Right hindlimb (tissue), 1 donor: Measurements from ENCODE around the gene STEAP1B.
"Not testable (repeated sequence)": the region's sequence is repeated elsewhere in the genome, so short reads cannot be mapped to it uniquely, and the experiment has no call there.

Experiments
- DNase-seq: peaks from one replicate; pipeline ENCODE4 v3.0.0-alpha.2; 2018

STEAP1B gene

DNA sequence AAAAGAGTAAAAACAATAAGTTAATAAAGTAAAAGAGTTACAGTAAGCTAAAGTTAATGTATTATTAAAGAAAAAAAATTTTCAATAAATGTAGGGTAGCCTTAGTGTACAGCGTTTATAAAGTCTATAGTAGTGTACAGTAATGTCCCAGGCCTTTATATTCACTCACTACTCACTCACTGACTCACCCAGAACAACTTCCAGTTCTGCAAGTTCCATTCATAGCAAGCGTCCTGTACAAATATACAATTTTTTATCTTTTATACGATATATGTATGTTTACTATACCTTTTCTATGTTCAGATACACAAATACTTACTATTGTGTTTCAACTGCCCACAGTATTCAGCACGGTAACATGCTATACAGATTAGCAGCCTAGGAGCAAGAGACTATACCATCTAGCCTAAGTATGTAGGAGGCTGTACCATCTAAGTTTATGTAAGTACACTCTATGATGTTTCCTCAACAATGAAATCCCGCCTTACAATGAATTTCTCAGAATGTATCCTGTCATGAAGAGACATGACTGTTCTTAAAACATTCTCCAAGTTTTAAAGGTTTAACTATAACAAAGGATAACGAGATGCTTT is 3.6 kb downstream of the STEAP1B start:
- DNase-seq: not testable (repeated sequence)

DNA sequence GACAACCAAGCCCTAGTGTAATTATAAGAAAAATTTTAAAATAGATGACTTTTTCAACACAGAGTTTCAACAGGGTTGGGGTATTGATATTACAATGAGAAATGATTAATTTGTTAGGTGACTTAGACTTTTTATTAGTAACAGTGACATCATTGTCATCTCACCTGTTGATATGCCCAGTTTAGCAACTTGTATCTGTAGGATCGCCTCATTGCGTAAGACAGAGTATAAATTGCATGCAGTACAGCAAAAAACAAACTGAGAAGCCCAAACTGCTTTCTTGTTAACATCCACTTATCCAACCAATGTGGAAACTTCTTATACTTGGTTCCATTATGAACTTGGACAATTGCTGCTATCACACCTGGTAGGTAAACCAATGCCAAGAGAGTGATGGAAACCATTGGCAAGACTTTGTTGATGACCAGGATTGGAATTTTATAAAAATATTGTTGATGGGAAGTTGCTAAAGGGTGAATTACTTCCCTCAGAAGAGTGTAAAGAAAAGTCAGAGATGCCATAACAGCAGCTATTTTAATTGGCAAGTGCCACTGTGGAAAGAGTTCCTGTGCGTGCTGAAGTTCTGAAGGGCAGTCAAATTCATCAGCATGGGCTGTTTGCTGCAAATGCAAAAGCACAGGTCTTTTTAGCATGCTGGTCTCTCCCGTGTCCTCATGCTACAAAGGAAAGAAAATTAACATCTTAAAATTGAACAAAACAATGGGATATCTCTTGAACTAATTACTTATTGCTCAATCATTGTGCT is 6.6 kb downstream of the STEAP1B start:
- not testable (repeated sequence) for DNase-seq

DNA sequence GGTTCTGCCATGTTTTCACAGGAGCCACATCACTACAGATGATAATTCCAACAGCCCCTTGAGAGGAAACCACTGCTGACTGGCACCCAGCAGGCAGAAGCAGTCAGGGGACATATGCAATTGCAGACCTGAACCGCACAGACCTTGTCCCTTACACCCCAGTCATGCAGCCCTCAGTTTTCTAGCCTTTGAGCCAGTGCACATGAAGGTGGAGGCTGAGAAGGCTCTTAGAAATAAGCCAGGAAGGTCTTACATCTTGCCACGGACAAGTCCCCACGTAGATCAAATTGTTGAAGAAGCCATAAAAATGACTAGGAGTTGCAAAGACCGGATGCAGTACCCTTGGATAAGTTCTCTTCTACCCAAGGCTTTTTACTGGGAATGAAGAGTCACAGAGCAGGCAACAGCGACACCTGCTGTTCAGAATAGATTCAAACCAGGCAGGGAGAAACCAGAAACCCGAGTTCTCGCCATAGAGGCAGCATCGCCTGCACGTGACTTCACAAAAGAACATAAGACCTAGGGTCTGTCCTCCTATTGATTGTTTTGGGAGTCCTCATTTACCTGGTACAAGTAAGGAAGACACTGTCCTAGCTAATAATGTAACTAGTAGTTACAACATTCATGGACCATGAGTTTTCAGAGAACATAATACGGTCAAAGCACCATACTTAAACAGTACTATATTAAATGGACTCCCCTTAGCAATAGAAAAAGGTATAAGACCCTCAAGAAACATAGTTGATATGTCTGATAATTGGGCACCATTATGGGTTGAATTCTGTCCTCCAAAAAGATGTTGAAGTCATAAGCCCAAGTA is 11.1 kb downstream of the STEAP1B start:
- peak; percentile 79 for DNase-seq

DNA sequence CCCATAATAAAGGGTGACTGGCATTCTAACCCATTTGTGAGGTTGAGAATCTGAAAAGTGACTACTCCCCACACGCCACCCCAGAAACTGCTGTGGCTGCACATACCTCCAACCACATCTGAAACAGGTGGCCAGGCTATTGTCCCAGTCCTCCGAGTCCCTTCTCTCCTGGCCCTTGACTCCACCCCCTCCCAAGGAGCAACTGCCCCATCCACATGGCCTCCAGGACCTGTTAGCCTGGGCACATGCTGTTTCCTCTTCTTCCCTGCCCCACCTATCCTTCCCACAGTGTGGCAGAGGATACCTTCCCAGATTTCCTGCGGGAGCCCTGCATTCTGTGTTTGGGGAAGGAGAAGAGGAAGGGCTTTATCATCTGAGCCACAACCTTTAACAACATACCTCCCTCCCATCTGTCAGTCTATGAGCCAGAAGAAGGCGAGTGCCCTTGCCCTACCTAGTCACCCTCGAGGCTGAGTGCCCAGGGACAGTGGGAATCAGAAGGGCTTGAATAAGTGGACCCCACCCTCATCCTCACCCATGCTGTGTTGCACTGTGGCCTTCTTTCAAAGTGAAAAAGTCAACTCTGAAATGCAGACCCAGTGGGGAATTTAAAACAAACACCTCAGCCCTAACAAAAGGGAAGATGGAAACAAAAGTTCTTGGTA is 11.9 kb downstream of the STEAP1B start:
- DNase-seq: no peak

DNA sequence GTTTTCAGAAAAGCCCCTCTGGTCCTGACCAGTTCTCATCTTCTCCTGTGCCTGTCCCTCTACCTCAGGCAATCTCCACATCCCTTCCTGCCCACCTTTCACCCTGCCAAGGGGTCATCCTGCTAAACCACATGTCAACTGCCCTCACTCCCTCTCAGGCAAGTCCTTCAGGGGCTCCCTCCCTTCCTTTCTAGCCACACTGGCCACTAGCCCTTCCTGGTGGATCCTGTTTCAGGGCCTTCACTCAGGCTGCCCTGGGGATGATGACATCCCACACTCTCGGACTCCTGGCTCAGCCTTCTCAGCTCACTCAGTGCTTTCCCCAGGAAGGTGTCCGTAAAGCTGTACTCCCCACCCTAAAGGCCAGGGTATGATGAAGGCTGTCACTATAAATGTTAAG is 13.4 kb downstream of the STEAP1B start:
- DNase-seq: no peak

DNA sequence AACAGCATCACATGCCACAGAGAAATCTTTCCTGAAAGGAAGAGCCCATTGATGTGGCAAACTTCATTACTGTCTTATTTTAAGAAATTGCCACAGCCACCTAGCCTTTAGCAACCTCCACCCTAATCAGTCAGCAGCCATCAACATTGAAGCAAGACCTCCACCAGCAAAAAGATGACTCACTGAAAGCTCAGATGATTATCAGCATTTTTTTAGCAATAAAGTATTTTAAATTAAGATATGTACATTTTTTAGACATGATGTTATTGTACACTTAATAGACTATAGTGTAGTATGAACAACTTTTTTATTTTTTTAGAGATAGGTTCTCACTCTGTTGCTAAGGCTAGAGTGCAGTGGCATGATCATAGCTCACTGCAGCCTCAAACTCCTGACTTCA is 14.8 kb downstream of the STEAP1B start:
- DNase-seq: no peak

DNA sequence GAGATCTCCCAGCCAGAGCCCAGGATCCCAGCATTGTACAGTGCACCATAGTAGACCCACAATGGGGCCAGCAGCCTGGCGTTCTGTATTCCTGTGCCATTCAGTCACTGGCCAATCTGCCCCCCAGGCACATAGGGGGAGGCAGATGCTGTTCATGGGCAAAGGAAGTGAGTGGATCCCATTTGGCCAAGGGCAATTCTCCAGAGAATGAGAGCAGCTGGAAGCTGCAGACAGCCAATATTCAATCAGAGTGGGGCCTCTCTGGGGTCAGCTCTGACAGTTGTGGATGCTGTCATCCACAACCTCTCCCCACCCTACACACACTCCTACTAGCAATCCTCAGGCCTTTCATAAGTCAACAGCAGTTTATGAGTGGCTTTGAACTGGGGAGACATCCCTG is 17.5 kb downstream of the STEAP1B start:
- no peak for DNase-seq

DNA sequence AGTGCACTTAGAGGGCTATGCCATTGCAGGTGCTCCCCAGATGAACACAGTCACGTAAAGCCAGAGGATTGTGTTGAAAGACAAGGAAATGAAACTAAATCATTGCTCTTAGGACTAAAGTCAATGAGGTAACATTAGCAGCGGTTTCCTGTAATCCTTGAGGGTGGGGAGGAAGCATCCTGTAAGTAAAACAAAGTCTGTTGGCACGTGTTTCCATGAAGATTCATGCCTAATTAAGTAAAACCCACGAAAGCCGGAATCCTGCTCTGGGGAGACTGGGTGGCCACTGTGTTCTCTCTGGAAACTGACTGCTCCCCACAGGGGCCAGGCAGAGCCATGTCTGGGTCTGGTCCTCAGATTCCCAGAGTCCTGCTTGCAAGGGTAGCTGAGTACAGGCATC is 18.3 kb downstream of the STEAP1B start:
- no peak for DNase-seq

DNA sequence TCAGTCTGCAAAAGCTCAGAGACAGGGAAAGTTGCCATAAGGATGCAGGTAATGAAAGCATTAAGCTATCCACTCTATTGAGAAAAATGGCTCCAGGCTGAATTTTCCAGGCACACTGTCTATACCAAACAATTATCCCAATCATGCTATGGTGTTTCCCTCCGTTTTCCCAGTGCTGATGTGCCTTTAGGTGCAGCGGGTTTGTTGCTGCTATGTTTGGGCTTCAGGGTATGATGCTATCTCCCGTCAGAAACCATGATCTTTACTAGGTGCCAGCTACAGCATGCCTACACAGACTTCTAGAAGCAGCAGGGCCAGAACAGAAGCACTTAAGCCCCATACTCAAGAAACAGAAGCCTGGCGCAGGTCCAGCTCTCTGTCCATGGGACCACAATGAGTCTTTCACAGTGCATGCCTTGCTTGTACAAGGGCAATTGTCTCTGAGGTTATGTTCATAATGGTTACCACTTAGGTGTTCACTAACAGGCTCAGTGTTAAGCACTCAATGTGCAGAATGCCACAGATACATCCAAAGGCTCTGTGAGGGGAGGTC is 19.4 kb downstream of the STEAP1B start:
- DNase-seq: no peak

DNA sequence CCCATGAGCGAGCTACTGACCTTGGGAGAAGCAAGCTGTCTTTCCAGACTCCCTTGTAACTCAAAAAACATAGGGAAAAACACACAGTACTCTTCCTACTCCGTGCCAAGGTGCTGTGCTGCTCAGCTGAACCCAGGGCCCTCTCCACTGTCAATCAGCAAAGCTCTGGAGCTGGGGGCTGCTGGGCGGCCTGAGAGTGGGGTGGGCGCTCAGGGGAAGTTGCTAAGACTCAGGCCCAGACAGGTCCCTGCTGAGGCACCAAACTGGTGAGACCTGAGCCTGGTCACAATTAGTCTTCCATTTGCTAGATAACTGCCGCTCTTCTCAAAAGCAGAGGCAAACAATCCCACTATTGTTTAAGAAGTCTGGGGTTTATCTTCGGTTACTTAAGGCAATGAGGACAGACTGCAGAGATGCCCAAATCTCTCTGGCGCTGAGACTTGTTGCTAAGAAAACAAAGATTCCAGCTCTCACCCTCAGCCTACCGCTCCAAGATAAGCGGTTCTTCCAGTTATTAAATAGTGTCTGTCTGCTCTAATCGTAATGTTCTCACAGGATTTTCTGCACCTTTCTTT is 22.0 kb downstream of the STEAP1B start:
- no peak for DNase-seq

DNA sequence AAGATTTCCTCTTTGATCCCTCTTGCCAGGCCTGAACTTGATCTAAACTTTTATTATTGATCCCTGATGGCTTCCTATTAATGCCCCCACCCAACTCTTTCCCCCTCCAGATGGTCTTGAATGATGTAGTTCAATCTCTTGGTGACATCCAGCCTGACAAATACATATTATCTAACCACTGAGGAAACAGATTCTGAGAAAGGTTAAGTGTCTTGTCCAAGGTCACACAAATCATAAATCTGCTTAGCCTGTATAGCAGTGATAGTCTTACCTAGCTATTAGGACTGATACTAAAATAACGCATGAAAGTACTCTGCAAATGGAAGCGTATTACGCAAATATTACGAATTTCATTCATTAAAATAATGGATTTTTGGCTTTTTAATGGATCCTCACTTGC is 22.7 kb downstream of the STEAP1B start:
- no peak for DNase-seq

DNA sequence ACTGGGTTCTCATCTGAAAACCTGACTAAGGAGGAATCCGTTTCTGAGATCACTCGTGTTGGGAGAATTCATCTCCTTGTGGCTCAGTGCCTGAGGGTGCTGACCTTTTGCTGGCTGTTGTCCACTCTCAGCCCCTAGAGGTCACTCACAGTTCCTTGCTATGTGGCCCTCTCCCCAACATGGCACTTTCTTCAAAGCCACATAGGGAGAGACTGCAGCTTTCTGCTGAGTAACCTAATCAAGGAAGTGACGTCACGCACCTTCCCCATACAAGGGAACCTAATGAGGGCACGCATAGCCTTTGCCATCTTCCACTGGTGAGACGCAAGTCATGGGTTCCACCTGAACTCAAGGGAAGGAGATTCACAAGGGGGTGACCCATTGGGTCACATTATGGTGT is 23.2 kb downstream of the STEAP1B start:
- DNase-seq: no peak

DNA sequence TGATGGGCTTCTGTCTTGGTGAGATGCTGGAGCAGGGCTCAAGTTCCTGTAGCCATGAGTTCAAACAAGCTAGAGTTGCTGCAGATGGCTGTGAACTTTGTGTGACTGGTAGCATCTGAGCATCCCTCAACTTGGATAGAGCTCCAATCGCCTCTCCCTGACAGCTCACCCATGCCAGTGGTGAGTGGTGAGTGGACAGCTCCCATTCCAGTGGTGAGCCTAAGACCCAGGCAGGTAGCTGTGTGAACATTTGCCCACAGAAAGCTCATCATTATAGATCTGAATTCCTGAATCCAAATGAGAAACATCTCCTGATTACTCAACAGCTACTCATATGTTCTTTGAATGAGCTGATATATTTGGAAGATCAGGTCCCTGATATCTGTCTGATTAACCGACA is 25.3 kb downstream of the STEAP1B start:
- no peak for DNase-seq

DNA sequence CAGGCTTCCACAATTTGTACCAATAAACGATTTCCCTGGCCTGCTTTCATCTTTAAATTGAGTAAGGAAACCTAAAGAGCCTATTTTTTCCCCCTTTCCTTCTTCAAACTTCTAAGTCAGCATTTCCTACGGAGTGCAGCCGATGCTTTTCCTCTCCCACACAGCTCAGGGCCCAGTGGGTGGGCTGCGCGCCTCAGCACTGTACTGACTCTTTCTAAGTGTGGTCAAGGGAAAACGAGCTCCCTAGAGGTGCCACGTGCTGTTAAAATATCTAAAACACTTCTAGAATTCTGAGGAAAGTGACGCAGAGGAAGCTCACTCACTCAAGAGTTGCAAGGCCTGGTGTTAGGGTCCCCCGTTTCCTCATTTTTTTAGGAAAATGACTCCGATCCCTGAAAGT is 29.0 kb downstream of the STEAP1B start:
- no peak for DNase-seq

DNA sequence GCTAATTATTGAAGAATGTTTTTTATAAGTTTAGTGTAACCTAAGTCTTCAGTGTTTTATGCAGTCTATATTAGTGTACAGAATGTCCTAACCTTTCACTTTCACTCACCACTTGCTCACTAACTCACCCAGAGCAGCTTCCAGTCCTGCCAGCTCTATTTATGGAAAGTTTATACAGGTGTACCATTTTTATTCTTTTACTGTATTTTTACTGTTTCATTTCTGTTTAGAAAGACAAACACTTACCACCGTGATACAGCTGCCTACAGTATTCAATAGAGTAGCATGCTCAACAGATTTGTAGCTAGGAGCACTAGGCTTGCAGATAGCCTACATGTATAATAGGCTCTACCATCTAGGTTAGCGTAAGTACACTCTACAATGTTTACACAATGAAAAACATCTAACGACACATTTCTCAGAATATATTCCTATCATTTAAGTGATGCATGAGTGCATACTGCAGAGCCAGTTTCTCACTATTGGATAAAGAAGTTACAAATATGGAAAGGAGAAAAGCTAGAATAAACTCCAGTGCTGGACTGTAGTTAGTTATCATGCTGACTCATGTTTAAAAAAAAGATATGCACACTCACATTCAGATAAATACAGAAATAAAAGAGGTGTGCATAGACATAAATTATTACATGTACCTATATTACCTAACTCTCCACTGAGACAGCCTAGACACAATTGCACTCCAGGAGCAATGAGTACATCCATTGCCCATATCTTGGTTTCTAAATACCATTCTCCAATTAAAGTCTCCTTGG is 30.4 kb downstream of the STEAP1B start:
- DNase-seq: no peak

DNA sequence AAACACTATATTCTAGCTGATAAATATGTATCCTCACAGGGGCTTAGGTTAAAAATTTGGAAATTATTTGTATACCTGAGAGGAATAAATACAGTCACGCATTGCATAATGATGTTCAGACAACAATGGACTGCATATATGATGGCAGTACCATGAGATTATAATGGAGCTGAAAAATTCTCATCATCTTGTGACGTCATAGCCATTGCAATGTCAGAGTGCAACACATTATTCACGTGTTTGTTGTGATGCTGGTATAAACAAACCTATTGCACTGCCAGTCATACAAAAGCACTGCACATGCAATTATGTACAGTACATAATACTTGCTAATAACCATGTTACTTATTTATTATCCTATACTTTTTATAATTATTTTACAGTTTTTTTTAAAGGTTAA is 31.4 kb downstream of the STEAP1B start:
- DNase-seq: no peak

DNA sequence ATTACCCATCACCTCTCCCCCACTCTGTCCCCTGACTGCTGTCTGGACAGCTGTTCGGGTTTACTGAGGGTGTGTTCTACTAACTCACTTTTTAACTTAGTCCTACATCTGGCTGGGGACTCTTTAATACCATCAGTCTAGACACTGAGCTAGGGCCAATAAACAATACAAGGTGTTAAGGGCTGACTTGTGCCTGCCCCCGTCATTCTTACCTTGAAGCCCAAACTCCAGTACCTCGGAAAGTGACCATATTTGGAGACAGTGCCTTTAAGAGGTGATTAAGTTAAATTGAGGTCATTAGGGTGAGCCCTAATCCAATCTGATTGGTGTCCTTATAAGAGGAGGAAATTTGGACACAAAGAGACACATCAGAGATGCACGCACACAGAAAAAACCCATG is 35.7 kb downstream of the STEAP1B start:
- no peak for DNase-seq

DNA sequence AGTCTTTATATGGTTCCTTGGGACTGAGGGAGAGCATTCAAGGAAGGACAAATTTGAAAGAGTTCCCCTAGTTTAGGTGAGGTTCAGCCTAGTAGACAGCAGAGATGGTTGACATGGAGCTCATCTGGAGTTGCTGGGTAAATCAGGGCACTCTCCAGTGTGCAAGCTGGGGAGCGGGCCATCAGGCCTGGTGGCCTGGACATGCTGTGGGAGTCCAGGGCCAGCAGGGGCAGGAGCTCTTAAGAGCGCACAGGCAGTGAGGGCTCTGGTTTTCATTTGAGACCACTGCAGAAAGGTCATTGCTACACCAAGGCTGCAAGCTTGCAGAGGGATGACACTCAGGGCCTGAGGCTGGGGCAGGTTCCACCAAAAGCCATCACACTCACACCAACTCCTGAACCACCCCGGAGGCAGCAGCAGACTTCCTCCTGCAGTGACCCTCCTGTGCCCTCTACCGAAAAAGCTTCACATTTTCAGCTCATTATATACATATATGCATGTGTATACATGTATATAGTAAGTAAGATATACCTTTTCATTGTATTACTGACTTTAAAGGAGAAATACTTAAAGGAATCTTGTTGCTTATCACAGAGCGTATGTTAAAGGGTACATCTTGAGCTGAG is 39.5 kb downstream of the STEAP1B start:
- DNase-seq: no peak

DNA sequence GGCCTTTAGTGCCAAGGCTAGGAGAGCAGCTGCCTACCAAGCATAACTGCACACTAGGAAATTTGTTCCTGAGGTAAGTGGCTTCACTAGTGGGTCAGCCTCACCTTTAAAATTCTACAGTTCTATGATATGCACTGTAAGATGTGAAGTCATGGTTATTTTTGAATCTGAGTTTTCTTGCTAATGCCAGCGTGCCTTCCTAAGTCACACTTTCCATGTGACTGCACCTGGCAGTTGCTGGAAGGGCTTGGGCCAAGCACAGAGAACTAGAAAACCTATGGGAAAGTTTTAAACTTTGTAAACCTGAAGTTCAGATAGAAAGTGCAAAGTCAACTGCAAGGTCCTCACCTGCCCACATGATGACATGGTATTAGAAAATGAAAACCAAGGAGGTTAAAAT is 42.5 kb downstream of the STEAP1B start:
- DNase-seq: no peak

DNA sequence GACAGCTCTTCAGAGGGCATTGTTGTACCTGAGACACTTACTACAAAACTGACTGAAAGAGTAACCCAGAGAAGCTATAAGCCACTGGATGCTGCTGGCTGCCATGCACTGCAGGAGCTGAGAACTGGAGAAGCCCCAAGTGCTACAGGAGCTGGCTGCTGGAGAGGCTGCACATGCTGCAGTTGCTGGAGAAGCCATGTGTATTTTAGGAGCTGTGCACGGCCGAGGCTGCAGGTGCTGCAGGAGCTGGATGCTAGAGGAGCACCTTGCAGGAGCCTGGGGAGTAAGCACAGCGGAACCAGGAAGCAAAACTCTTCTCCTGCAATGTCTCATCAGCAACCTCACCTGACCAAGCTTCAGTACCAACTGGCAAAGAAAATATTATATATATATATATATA is 45.5 kb downstream of the STEAP1B start:
- DNase-seq: no peak

DNA sequence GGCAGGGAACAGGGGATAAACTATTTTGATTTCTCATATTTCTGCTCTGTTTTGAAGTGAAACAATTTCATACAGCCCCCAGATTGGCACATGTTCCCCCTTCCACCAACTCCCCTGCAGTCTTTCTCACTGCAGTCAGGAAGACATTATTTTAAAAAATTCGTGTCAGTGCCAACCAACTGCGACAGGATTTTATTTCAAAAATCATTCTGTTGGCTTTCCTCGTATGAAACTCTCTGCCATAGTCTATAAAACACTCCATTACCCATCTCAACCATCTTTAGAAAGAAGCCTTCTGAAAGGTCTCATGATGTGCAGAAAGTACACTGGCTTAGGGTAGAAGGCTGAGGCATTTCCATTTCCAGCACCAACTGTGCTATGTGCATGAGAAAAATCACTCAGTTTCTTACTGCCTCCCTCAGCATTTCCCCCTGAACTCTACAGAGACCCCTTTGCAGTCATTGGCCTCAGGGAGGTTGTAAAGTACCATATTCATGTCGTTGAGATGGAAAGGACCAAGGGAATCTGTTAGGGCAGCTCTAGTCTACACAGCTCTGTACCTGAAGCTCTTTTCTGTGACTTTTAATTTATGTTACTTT is 46.9 kb downstream of the STEAP1B start:
- DNase-seq: no peak
